ENCODE measurements around the gene TM9SF4.

Gene TM9SF4, protein sequence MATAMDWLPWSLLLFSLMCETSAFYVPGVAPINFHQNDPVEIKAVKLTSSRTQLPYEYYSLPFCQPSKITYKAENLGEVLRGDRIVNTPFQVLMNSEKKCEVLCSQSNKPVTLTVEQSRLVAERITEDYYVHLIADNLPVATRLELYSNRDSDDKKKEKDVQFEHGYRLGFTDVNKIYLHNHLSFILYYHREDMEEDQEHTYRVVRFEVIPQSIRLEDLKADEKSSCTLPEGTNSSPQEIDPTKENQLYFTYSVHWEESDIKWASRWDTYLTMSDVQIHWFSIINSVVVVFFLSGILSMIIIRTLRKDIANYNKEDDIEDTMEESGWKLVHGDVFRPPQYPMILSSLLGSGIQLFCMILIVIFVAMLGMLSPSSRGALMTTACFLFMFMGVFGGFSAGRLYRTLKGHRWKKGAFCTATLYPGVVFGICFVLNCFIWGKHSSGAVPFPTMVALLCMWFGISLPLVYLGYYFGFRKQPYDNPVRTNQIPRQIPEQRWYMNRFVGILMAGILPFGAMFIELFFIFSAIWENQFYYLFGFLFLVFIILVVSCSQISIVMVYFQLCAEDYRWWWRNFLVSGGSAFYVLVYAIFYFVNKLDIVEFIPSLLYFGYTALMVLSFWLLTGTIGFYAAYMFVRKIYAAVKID

DNA sequence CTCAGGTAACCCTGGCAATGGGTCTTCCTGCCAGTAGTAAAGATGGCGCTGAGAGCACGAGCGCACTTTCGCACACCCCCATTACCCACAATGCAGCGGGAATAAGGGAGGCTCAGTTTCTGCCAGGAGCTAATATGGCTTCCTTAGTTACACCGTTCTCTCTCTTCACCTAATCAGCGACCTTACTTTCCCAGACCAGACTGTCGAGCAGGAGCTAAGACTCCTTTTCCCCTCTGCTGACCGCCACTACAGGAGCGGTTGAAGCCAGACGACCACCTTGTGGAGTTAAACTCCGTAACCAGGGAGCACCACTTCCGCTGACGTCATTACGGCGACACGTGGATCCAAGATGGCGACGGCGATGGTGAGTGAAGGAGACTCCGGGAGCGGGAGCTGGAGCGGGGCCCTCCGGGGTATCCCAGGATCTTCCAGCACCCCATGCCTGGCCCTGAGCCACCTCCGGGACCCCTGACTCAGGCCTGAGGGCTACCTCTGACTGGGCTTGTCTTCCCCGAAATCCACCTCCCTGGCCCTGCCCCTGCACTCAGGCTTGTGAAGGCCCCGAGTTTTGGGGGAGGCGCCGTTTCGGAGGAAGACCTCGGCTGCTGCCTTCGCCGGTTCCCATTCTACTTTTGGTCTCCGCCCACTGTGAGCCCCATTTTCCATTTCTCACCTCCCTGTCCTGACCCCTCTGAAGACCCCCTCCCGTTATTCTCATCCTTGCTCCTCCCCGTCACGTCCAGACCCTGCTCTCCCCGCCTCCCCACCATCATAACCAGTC is at the start of gene TM9SF4:
TM9SF4 (plus strand) TSS at position 323 of the 781 bp plus-strand sequence; CDS start at position 350, 27 bp downstream.
- DNase-seq (ENCODE audit: low read depth) = peak; percentile 82

GRCh38 chr20:32062776-32063170 is 46.7 kb upstream of the TM9SF4 start:
- no peak for DNase-seq (ENCODE audit: low read depth)

DNA sequence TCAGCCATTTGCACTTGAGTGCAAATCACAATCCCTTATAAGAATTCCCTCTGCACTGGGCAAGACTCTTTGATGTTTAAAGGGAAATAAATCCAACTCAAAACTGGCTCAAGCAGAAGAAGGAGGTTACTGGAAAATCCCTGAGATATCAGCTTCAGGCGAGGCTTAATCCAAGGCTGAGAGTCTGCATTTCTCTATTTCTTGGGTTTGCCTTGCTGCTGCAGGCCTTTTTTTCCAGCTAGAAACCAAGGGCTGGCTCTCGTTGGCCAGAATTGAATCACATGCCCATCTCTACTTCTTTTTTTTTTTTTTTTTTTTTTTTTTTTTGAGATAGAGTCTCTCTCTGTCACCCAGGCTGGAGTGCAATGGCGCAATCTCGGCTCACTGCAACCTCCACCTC is 45.8 kb upstream of the TM9SF4 start:
- no peak for DNase-seq (ENCODE audit: low read depth)

GRCh38 chr20:32064667-32065066 is 44.8 kb upstream of the TM9SF4 start:
- no peak for DNase-seq (ENCODE audit: low read depth)

DNA sequence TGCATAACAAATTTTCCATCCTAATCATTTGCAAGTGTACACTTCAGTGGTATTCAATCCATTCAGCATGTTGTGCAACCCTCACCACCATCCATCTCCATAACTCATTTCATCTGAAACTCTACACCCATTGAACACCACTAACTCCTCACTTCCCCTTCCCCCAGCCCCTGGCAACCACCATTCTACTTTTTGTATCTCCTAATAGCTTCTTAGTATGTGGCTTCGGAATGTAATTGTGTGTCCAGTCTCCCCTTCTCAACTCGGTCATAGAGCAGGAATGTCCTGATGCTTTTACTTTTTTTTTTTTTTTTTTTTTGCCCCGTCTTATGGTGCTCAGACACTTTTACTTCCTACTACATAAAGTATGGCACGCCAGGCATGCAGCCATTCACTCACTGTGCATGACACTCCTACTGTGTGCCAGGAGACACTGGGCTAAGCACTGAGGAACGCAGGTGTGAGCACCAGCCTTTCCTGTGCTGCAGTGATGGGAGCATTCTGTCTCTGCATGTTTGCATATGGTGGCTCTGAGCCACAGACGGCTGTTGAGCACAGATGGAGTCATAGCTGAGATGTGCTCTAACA is 42.2 kb upstream of the TM9SF4 start:
- DNase-seq (ENCODE audit: low read depth) = no peak

GRCh38 chr20:32068174-32068573 is 41.3 kb upstream of the TM9SF4 start:
- DNase-seq (ENCODE audit: low read depth) = no peak

GRCh38 chr20:32069711-32070110 is 39.8 kb upstream of the TM9SF4 start:
- no peak for DNase-seq (ENCODE audit: low read depth)

DNA sequence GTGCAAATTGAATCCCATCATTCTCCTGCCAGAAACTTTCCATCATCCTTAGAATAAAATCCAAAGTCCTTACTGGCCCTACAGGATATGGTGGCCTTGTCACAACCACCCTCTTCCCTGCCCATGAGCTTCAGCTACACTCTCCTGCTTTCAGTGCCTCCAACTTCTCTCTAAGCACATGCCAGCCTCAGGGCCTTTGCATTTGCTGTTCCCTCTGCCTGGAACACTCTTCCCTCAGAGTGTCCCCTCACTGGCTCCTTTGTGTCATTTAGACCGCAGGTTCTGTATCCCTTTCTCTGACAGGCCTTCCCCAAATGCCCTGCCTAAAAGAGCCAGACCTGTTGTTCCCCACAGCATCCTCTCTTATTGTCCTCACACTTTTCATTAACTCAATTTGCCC is 39.2 kb upstream of the TM9SF4 start:
- DNase-seq (ENCODE audit: low read depth) = no peak

DNA sequence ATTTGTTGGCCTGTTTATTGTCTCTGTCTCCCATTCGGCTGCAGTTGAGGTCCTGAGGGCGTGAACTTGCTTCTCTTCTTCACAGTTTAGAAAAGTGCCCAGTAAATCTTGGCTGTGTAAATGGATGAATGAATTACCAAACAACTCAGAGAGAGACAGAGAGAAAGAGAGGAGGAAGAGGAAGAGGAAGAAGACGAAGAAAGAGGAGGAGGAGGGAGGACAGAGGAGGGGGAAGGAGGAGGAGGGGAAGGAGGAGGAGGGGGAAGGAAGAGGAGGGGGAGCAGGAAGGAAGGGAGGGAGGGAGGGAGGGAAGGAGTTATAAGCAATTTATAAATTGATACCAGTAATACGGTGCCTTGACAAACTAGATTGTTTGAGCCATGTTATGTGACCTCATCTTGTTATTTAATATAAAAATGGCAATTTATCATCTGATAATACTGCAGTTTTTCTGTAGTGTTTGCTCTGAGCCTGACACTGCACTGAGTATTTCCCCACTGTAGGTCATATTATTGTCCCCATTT is 38.8 kb upstream of the TM9SF4 start:
- DNase-seq (ENCODE audit: low read depth) = no peak

DNA sequence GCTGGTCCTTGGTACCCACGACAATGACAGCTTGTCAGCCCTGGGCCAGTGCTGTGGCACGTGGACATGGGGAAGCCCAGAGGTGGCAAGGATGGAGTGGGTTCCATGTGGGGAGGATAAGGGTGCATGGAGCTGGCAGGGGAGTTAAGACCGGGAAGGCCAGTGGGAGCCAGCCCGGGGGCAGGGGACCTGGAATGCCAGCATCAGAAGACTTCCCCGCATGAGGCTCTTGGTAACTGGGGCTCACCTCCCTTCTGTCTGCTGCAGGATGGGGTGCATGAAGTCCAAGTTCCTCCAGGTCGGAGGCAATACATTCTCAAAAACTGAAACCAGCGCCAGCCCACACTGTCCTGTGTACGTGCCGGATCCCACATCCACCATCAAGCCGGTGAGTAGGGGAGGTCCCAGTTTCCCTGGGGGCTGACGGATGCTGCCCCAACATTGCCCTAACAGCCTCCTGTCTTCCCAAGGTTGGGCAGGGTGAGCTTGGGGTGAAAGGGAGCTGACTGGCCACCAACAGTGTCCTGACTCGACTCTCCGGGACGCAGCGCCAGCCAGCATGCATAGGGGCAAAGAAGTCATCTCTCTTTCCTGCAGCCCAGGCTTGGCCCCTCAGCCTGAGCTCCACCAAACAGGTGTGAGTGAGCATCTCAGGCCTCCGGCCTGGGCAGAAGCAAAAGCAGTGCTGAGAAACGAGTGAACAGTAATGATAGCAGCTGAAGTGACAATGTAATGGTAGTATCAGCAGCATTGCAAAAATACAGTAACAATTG is 37.9 kb upstream of the TM9SF4 start:
- no peak for DNase-seq (ENCODE audit: low read depth)

DNA sequence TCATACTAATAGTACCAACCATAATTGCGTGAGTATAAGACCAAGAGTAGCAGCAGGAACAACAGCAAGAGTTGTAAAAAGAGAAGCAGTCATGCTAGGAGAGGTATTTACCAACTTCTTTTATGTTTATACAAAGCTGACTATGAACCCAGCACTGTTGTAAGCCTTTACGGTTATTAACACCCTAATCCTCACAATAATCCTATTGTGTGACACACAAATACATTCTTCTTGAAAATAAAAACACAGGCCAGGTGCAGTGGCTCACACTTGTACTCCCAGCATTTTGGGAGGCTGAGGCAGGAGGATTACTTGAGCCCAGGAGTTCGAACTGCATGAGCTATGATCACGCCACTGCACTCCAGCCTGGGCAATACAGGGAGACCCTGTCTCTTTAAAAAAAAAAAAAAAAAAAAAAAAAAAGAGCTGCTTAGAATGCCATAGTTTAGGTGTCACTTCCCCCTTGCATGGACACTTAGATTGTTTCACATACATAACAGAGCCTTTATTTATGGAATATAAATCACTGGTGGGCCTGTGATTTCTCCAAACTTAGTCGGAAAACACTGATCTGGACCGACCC is 37.3 kb upstream of the TM9SF4 start:
- DNase-seq (ENCODE audit: low read depth) = no peak

DNA sequence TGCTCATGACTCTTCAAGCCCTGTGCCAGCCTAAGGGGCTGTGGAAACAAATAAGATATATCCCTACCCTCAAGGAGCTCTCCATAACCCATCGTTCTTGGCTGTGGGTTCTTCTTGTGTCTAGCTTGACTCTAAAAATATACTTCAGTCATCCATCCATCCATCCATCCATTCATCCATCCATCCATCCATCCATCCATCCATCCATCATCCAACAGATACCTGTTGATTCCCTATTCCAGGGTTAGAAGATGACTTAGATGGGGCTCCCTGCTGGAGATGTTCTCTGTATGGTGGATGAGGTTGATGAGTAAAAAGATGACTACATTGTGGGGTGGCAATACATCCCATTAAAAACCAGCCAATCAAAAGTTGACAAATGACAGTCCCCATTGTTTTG is 34.0 kb upstream of the TM9SF4 start:
- DNase-seq (ENCODE audit: low read depth) = no peak

DNA sequence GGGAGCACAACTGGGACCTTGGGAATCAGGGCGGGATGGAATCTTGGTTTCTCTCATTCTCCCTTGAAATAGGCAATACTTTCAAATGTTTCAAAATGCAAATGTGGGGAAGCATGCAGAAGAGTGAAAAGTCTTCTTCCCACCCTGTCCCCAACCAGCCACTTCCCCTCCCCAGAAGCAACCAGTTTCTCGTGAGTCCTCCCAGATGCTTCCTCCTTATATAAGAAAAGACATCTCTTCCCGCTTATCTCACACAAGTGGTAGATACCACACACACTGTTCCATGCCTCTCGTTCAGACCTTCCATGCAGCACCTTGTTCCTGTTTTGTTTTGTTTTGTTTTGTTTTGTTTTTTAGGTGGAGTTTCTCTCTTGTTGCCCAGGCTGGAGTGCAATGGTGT is 32.3 kb upstream of the TM9SF4 start:
- no peak for DNase-seq (ENCODE audit: low read depth)

GRCh38 chr20:32078322-32078721 is 31.2 kb upstream of the TM9SF4 start:
- no peak for DNase-seq (ENCODE audit: low read depth)

GRCh38 chr20:32078791-32079190 is 30.7 kb upstream of the TM9SF4 start:
- no peak for DNase-seq (ENCODE audit: low read depth)

DNA sequence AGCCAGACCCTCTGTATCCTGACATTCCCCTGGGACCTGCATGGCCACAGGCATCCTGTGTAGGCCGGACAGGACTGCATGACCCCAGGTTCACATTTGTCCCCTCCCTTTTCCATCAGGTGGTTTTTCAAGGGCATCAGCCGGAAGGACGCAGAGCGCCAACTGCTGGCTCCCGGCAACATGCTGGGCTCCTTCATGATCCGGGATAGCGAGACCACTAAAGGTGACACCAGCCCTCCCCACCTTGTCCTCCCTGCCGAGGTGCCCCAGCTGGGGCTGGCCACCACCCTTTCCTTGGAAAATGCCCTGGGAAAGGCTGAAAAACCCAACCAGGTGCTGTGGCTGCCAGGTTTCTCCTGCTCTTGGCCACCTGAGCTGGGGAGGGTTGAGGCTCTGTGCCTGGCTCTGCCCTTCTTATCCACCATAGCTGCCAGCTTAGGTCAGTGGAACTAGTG is 29.8 kb upstream of the TM9SF4 start:
- DNase-seq (ENCODE audit: low read depth) = no peak

- DNase-seq (ENCODE audit: low read depth) = no peak
Observed at GRCh38 chr20:32080783-32081182, 28.7 kb upstream of the TM9SF4 start.

- no peak for DNase-seq (ENCODE audit: low read depth)
Observed at GRCh38 chr20:32083469-32083868, 26.0 kb upstream of the TM9SF4 start.

- no peak for DNase-seq (ENCODE audit: low read depth)
Observed at GRCh38 chr20:32087070-32087469, 22.4 kb upstream of the TM9SF4 start.

- no peak for DNase-seq (ENCODE audit: low read depth)
Observed at GRCh38 chr20:32088759-32089158, 20.8 kb upstream of the TM9SF4 start.
